ENCODE results near the gene OR1E1.

GRCh38 chr17:3411070-3411469 lies 12.9 kb upstream of the OR1E1 start, which contains the start of gene OR3A3:
- TF ChIP-seq CTCF (IDR thresholded peaks at IDR 0.05) (no peak), POLR2AphosphoS5 (IDR thresholded peaks at IDR 0.05) (no peak), POLR2A (IDR thresholded peaks at IDR 0.05) (no peak)
